NCI-H2196 treated with DMSO at 0.1 percent for 48 hours (cell line): ENCODE results near the gene TMEM130.
"Not testable (repeated sequence)": the region's sequence is repeated elsewhere in the genome, so short reads cannot be mapped to it uniquely, and the experiment has no call there.

Experiments used
- DNase-seq: peaks from one replicate; lab custom pipeline; 2025; ENCODE audit not compliant: unreplicated experiment; lab: John Stamatoyannopoulos, UW

The TMEM130 gene

DNA sequence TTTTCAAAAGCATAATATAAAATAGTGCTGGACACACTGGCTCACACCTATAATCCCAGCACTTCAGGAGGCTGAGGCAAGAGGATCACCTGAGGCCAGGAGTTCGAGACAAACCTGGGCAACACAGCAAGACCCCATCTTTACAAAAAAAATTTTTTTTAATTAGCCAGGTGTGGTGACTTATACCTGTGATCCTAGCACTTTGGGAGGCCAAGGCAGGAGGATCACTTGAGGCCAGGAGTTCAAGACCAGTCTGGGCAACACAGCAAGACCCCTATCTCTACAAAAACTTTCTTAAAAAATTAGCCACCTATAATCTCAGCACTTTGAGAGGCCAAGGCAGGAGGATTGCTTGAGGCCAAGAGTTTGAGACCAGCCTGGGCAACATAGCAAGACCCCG lies 27.3 kb downstream of the TMEM130 start:
- DNase-seq: not testable (repeated sequence)

DNA sequence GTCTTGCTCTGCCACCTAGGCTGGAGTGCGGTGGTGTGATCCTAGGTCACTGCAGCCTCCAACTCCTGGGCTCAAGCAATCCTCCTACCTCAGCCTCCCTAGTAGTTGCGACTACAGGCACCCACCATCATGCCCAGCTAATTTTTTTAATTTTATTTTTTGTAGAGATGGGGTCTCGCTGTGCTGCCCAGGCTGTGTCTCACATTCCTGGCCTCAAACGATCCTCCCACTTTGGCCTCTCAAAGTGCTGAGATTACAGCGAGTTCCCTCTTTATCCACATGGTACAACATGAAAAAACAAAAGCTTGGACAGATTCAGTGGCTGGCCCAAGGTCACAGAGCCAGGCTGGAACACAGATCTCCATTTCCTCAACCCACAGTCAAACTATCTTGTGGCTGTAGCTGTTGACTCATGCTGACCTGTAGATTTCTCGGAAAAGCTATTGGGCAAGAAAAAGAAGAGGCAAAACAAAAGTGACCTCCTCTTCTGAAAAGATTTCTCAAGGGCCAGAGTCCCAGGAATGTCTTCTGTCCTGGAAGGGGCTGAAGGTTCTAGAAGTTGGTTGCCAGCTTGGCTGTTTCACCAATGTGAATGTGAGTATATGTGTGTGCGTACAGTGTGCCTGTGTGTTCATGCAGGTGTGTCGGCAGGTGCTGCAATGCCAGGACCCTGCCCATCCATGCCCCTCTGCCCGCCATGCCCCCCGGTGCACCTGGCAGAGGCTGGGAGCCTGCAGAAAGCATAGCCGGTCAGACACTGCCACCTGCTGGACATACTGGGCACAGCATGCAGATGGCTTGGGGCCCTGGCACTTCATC lies 28.4 kb downstream of the TMEM130 start:
- peak; percentile 27 for DNase-seq

DNA sequence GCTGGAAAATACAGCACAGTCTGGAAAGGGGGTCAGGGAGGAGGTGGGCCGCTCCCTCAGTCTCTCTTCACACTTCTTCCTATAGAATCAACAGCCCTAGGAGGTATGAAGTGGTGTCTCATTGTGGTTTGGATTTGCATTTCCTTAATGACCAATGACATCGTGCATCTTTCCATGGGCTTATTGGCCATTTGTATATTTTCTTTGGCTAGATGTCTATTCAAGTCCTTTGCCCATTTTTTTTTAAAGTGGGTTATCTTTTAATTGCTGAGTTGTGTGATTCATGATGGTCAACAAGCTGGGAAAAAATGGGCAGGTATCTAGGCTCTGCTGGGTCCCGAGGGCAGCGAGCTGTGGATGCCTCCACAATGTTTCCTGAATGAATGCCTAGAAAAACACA lies 29.1 kb downstream of the TMEM130 start:
- DNase-seq: no peak

DNA sequence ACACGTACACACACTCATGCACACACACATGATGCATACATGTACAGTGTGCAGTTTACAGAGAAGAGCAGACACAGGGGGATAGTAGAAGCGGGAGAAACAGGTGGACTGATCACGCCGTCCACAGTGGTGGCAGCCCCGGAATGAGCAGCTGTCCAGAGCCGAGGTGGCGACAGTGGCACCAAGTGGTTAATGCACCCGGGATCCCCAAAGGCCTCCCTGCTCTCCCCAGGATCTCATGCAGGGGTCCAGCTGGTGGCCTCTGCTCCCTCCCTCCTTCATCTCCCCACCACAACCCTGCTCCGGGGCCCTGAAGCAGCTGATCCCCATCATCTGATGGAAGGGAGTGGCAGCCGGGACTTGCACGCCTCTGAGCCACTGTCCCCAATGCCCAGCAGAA lies 29.7 kb downstream of the TMEM130 start:
- no peak for DNase-seq

DNA sequence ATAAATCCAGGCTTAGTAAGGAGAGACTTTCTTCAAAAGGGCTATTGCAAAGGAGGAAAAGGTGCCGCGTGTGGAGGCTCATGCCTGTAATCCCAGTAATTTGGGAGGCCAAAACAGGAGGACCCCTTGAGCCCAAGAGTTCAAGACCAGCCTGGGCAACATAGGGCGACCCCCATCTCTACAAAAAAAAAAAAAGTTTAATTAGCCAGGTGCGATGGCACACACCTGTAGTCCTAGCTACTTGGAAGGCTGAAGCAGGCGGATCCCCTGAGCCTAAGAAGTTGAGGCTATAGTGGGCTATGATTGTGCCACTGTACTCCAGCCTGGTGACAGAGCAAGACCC lies 32.2 kb downstream of the TMEM130 start:
- no peak for DNase-seq

DNA sequence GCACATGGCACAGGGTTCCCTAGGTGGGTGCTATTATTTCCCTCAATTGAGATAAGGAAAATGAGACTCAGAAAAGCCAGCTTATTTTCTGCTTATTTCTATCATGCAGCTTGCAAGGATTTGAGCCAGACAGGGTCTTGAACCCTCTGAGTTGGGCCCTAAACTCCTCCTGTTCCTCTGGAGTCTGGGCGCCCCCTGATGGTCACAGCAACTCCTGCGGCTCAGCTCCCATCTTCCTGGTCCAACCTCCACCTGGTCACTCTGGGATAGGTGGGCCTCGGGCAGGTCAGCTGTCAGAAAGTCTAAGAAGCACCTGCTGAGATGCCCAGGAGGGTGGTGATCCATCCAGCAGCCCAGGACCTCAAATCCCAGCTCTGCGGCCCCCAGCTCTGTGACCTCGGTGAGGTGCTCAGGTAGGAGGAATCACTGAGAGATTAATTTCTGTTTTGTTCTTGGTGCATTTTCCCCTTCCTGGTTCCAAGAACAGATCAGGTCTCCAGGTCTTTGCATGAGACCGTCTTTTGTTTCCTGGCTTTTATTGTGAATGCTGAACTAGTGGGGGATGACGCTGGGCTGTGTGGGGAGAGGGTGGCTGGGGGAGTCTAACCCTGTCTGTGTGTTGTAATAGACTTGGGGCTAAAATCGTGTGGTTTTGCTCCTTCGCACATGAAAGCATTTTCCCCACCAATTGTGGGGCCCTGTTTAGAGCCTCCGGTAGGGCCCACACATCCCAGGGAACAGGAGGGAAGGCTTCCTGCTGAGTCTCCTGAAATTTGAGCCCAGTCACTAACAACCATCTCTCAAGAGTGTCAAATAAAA lies 32.8 kb downstream of the TMEM130 start:
- DNase-seq: peak; percentile 23

DNA sequence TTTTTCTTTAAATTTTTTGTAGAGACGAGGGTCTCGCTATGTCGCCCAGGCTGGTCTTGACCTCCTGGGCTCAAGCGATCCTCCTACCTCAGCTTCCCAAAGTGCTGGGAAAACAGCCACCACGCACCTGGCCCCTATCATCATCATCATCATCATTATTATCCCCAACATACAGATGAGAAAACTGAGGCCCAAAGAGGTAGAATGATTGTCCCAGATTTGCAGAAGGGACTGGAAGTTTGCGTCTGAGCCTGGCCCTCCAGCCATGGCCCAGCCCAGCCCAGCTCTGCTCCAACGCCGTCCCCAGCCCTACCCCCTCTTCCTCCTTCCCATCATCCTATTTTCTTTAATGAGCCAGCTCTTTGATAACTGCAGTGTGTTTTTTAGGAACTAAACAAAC lies 34.9 kb downstream of the TMEM130 start:
- DNase-seq: no peak

DNA sequence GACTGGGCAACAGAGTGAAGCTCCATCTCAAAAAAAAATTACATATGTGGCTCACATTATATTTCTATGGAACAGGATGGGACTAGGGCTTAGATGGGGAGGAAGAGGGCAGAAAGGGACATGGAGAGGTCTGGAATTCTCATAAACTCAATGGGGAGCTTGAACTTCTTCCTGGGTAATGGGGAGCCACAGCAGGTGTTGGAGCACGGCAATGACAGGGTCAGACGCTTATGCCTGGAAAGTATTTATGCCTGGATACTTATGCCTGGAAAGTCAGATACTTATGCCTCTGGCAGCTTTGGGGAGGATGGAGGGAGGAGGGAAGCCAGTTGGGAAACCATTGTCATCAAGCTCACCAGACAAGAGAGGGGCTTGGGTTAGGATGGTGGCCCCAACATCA lies 36.8 kb downstream of the TMEM130 start:
- DNase-seq: no peak

DNA sequence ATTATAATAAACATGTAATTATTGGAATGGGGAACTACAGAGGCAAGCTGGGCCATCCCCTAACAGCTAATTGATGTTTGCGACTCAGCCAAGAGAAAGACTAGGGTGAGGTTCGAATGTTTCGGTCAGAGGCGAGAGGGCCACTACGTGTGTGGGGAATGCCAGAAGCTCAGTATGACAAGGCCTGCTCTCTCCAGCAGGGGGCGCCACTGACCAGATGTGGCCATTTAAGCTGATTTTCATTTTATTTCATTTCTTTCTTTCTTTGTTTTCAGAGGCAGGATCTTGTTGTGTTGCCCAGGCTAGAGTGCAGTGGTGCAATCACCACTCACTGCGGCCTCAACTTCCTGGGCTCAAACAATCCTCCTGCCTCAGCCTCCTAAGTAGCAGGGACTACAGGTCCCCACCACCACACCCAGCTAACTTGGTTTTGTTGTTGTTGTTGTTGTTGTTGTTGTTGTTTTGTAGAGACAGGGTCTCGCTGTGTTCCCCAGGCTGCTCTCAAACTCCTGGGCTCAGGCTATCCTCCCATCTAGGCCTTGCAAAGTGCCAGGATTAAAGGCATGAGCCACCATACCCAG lies 38.1 kb downstream of the TMEM130 start:
- DNase-seq: no peak

DNA sequence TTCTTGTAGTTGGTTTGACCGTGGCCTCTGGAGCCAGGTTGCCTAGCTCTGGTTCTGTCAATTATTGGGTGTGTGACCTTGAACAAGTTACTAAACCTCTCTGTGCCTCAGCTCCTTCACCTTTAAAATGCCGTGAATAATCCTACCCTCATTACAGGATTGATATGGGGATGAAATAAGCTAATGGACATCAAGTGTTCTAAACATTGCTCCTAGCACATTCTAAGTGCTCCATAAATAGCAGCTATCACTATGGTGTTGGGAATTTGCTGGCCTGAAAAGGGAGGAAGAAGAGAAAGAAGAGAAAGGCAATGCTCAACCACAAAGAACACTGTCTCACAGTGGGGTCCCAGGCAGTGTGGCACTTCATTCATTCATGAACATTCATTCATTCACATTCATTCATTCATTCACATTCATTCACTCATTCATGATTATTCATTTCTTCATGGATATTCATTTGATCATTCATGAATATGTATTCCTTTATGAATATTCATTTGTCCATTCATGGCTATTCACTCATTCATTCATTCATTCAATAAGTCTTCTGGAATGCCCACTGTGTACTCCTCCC lies 38.8 kb downstream of the TMEM130 start:
- no peak for DNase-seq

DNA sequence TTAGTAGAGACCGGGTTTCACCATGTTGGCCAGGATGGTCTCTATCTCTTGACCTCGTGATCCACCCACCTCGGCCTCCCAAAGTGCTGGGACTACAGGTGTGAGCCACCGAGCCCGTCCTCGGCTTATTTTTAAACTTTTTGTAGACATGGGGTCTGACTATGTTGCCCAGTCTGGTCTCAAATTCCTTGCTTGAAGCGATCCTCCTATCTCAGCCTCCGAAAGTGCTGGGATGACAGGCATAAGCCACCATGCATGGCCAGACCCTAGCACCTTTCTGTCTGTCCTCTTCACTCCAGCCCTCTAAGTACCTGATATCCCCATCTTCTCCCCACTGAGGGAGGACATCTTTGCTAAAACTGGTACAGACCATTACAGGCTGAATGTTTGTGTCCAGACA lies 41.4 kb downstream of the TMEM130 start:
- DNase-seq: no peak

DNA sequence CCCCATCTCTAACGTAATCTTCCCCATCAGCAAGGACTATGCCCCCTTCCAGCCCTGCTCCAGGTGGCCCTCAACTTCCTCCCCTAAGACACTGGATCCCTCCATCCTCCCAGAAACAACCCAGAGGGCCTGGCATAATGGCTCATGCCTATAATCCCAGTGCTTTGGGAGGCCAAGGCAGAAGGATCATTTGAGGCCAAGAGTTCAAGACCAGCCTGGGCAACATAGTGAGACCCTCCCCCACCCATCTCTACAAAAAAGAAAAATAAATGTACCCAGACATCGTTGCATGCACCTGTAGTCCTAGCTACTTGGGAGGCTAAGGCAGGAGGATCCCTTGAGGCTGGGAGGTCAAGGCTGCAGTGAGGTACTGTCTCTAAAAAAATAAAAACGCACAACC lies 42.6 kb downstream of the TMEM130 start:
- no peak for DNase-seq

DNA sequence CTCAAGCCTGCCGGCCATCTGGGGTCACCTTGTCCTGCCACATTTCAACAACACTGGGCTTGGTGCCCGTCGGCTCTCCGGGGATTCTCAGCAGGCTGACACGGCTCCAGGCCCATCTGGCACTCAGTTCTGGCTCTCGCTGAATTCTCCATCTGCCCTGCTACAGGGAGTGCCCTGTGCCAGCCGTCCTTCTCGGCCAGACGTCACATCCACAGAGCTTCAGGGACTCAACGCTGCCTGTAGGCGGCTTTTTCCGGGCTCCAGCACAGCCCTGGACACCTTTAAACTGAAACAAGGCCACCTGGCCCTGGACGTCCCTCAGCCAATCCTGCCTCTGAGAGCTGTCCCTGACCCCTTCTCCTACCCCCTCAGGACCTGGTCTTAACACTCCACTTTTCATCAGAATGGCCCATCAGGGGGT lies 43.0 kb downstream of the TMEM130 start:
- DNase-seq: peak; percentile 44

DNA sequence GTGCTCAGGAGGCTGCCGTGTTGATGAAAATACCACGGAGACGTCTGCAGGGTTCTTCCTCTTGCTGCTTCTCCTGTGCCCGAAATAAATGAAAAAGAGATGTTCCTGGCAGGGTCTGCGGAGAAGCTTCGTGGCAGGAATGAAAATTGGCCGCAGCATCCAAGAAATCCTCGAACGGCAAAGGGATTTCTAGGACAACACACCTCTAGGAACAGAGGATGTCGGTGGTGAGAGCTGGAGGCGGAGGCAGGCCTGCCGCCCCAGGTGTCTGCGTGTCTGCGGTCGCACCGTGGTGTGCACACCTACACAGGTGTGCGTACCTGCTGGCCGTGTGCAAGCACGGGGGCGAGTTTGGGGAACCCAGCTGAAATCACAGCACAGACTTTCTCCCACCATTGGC lies 43.4 kb downstream of the TMEM130 start:
- DNase-seq: no peak

DNA sequence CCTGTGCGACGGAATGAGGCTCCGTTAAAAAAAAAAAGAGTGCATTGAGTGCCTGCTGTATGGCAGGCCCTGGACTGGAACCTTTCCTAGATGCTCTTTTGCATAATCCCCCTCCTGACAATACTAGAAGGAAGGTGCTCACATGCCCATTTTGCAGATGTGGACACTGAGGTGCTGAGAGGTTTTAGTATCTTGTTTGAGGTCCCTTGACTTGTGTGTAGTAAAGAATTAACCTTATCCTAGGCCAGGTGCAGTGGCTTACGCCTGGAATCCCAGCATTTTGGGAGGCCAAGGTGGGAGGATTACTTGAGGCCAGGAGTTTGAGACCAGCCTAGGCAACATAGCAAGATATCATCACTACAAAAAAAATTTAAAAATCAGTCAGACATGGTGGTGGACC lies 46.6 kb downstream of the TMEM130 start:
- no peak for DNase-seq

DNA sequence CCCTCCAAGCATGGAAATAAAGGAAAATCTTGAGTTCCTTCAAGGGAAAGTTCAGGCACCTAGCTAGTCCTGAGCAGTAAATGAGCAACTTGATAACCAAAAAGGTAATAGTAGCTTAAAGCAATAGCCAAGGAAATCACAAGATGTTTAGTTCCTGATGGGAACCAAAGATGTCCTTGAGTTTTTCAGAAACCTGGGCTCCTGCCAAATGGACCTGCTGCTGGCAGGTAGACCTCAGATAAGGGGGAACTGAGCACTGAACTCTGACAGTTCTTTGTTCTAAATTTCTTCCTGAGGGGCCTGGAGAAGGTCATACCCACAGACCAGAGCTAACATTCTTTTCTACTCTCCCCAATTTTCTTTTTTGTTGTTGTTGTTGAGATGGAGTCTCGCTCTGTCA lies 48.5 kb downstream of the TMEM130 start:
- DNase-seq: no peak

DNA sequence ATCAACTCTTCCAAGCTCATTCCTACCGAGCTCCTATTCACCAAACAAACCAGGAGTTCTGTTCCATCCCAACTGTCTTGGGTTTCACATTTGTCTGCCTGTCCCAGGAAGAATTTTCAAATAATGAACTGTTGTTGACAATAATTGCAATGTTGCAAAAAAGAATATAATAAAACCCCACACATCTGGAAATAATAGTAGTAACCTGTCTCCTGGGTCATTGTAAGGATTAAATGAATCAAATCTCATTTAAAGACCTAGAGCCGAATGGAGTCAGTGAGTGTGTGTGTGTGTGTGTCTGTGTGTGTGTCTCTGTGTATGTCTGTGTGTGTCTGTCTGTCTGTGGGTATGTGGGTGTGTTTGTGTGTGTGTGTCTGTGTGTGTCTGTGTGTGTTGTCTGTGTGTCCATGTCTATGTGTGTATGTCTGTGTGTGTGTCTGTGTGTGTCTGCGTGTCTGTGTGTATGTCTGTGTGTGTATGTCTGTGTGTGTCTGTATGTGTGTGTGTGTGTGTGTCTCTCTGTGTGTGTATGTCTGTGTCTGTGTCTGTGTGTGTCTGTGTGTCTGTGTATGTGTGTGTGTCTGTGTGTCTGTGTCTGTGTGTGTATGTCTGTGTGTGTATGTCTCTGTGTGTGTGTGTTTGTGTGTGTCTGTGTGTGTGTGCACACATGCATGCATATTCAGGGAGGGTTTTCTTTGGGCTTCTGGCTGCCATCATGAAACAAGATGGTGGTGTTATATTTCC lies 52.7 kb downstream of the TMEM130 start:
- no peak for DNase-seq

DNA sequence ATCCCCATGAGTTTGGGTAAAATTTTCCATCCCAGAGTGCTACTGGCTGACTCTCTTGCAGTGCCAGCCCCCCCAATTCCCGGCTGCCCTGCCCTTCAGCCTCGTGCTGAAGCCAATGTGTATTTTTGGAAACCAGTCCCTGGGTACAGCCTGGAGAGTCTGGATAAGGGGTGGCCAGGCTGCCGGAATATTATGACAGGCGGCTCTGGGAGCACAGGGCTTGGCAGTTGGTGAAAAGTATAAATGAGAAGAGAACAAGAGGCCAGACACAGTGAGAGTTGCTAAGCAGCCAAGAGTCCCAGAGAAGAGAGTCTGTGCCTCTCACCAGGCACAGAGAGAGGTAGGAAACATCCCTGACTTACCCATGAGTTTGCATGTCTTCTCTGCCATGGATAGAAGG lies 53.6 kb downstream of the TMEM130 start:
- DNase-seq: no peak

DNA sequence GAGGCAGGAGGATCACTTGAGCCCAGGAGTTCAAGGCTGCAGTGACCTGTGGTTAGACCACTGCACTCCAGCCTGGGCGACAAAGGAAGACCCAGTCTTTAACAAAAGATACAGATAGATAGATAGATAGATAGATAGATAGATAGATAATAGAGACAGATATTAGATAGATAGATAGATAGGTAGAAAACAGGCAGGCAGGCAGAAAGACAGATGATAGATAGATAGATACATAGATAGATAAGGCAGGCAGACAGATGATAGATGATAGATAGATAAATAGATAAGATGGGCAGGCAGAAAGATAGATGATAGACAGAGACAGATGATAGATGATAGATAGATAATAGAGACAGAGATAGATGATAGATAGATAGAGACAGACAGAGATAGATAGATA lies 54.5 kb downstream of the TMEM130 start:
- DNase-seq: no peak

DNA sequence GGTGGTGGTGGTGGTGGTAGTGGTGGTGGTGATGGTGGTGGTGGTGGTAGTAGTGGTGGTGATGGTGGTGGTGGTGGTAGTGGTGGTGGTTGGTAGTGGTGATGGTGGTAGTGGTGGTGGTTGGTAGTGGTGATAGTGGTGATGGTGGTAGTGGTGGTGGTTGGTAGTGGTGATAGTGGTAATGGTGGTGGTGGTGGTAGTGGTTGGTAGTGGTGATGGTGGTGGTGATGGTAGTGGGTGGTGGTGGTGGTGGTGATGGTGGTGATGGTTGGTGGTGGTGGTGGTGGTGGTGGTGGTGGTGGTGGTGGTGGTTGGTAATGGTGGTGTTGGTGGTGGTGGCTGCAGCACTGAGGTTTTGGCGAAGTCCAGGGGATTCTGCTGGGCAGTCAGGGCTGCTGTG lies 58.5 kb downstream of the TMEM130 start:
- no peak for DNase-seq

DNA sequence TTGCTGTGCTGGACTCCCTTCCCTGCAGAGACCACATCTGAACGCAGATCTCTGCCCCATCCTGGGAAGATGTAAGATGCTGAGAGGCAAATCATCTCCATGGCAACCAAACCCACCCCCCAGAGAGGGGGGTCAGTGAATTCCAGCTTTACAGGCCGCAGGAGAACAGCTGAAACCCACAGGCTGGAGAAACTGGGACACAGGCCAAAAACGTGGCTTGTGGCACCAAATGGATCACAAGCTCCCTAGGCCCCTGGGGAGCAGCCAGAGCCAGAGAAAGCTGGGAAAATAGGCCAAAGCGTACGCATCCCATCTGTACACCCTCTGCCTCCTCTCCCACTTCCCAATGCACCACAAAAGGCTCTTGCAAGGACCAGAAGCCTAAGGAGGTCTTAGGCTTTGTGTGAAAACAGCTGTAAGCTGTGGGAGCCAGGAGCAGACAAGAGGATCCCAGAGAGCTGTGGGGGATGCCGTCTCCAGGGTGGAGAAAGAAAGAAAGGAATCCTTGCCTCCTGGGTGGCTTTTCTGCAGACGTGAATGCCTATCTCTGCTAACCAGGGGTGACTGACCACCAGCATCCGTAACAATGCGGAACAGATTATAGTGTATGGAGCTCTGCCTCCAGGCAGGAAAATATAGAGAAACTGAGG lies 59.5 kb downstream of the TMEM130 start:
- no peak for DNase-seq
